ENCODE data around the gene DSTN. TPM values are rescaled to one million over a fixed set of nuclear protein-coding genes. Genes with fewer than 3 reads are reported as not detected.

DSTN gene
- total and polyA plus RNA-seq, 2 experiments from 2014 or later: 162 to 459 TPM

DNA sequence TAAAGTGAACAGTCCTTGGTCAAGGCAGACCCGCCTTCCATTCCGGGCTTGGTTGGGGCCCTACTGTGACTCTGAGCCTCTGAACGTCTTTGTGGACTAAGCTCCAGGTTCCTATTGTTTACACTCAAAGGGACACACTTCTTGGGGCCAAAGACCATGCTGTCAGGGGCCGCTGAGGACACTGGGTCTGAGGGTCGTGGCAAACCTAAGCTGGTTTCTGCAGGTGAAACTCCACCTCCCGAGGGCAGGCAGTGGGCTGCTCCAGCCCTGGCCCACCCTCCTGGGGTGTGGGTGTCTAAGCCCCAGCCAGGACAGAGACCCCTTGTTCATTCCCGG is 43.1 kb downstream of the DSTN start (continued):
- TF ChIP-seq, protein P1, sequence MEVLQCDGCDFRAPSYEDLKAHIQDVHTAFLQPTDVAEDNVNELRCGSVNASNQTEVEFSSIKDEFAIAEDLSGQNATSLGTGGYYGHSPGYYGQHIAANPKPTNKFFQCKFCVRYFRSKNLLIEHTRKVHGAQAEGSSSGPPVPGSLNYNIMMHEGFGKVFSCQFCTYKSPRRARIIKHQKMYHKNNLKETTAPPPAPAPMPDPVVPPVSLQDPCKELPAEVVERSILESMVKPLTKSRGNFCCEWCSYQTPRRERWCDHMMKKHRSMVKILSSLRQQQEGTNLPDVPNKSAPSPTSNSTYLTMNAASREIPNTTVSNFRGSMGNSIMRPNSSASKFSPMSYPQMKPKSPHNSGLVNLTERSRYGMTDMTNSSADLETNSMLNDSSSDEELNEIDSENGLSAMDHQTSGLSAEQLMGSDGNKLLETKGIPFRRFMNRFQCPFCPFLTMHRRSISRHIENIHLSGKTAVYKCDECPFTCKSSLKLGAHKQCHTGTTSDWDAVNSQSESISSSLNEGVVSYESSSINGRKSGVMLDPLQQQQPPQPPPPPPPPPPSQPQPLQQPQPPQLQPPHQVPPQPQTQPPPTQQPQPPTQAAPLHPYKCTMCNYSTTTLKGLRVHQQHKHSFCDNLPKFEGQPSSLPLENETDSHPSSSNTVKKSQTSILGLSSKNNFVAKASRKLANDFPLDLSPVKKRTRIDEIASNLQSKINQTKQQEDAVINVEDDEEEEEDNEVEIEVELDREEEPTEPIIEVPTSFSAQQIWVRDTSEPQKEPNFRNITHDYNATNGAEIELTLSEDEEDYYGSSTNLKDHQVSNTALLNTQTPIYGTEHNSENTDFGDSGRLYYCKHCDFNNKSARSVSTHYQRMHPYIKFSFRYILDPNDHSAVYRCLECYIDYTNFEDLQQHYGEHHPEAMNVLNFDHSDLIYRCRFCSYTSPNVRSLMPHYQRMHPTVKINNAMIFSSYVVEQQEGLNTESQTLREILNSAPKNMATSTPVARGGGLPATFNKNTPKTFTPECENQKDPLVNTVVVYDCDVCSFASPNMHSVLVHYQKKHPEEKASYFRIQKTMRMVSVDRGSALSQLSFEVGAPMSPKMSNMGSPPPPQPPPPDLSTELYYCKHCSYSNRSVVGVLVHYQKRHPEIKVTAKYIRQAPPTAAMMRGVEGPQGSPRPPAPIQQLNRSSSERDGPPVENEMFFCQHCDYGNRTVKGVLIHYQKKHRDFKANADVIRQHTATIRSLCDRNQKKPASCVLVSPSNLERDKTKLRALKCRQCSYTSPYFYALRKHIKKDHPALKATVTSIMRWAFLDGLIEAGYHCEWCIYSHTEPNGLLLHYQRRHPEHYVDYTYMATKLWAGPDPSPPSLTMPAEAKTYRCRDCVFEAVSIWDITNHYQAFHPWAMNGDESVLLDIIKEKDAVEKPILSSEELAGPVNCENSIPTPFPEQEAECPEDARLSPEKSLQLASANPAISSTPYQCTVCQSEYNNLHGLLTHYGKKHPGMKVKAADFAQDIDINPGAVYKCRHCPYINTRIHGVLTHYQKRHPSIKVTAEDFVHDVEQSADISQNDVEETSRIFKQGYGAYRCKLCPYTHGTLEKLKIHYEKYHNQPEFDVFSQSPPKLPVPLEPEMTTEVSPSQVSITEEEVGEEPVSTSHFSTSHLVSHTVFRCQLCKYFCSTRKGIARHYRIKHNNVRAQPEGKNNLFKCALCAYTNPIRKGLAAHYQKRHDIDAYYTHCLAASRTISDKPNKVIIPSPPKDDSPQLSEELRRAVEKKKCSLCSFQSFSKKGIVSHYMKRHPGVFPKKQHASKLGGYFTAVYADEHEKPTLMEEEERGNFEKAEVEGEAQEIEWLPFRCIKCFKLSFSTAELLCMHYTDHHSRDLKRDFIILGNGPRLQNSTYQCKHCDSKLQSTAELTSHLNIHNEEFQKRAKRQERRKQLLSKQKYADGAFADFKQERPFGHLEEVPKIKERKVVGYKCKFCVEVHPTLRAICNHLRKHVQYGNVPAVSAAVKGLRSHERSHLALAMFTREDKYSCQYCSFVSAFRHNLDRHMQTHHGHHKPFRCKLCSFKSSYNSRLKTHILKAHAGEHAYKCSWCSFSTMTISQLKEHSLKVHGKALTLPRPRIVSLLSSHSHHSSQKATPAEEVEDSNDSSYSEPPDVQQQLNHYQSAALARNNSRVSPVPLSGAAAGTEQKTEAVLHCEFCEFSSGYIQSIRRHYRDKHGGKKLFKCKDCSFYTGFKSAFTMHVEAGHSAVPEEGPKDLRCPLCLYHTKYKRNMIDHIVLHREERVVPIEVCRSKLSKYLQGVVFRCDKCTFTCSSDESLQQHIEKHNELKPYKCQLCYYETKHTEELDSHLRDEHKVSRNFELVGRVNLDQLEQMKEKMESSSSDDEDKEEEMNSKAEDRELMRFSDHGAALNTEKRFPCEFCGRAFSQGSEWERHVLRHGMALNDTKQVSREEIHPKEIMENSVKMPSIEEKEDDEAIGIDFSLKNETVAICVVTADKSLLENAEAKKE (CRISPR knock-in tag; IDR thresholded peaks at IDR 0.05): no peak

DNA sequence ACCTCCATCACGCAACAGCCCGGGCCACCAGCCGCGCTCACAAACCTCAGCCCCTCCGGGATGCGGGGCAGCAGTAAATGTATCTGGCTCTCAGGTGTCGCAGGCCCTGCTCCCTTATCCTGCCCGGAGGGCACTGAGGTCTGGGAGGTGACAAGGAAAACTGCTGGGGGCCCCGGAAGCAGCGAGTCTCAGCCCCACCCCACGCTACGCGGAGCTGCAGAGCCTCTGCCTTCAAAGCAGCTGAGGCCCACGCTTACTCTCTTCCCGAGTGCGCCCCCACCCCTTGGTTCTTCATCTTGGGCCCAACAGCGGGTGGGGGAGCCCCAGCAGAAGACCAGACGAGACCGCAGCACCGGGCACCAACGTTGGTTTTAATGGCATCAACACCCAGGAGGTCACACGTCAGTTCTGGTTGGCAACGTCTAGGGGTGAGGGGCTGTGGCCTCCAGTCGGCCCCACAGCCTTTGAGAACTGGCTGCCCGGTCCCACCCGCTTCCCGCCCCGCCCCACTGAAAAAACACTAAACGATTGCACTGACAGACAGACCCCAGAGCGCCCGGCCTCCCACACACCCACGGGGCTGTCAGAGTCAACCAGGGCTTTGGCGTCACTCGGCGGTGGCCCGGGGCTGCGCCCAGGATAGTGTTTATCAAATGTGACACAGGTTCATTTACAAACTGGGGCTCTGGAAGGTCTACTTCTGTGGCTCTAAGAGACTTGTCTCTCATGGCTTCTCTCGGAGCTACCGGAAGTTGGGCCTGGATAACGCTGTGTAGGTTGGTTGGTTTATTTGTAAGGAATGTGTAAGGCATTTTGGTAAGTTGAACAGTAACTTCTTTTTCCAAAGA is 43.7 kb downstream of the DSTN start:
- H3K36me3 Mint-ChIP-seq (ENCODE audit: low read depth): peaks cover 25% of the 10 kb centered on the region
- Histone ChIP-seq H3K4me1 (ENCODE audit: insufficient read depth) (peaks cover 3% of the 10 kb centered on the region; the same call in 1 of the 2 replicates), H3K4me3 (no peak overlapping the region), H2AFZ (no peak overlapping the region), H3K9me2 (ENCODE audit: insufficient read depth) (no peaks in the 10 kb centered on the region), H3K27ac (ENCODE audit: low read depth) (no peak overlapping the region), H3F3A (replicated peaks; ENCODE audit: low read depth) (0 out of 2 replicates have a peak, but pooled peaks cover 7% of the 10 kb centered on the region), H3K36me3 (ENCODE audit: insufficient read depth) (0 out of 2 replicates have a peak, but pooled peaks cover 6% of the 10 kb centered on the region), H4K20me1 (replicated peaks; ENCODE audit: insufficient read depth) (no peaks in the 10 kb centered on the region; the same call in 1 of the 2 replicates), H3K4me2 (no peak overlapping the region), H3K79me2 (replicated peaks; ENCODE audit: insufficient read depth) (no peaks in the 10 kb centered on the region), H3K27me3 (ENCODE audit: insufficient read depth) (no peaks in the 10 kb centered on the region)
- TF ChIP-seq, protein P2, sequence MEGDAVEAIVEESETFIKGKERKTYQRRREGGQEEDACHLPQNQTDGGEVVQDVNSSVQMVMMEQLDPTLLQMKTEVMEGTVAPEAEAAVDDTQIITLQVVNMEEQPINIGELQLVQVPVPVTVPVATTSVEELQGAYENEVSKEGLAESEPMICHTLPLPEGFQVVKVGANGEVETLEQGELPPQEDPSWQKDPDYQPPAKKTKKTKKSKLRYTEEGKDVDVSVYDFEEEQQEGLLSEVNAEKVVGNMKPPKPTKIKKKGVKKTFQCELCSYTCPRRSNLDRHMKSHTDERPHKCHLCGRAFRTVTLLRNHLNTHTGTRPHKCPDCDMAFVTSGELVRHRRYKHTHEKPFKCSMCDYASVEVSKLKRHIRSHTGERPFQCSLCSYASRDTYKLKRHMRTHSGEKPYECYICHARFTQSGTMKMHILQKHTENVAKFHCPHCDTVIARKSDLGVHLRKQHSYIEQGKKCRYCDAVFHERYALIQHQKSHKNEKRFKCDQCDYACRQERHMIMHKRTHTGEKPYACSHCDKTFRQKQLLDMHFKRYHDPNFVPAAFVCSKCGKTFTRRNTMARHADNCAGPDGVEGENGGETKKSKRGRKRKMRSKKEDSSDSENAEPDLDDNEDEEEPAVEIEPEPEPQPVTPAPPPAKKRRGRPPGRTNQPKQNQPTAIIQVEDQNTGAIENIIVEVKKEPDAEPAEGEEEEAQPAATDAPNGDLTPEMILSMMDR (conservative IDR thresholded peaks at IDR 0.05; ENCODE audit: low read depth in 2 of 2): no peak
- TF ChIP-seq STAT1 (IDR thresholded peaks at IDR 0.05; ENCODE audit: unreplicated experiment) (no peak), ZNF114 (CRISPR knock-in tag; IDR thresholded peaks at IDR 0.05) (no peak), NANOG (IDR thresholded peaks at IDR 0.05; ENCODE audit: borderline replicate concordance) (no peak), EZH2 (IDR thresholded peaks at IDR 0.05; ENCODE audit: low read depth, unreplicated experiment) (no peak), ZNF331 (CRISPR knock-in tag; IDR thresholded peaks at IDR 0.05; ENCODE audit: low read depth) (no peak), POLR2AphosphoS5 (IDR thresholded peaks at IDR 0.05; ENCODE audit: low read depth) (no peak), CREB1 (CRISPR knock-in tag; IDR thresholded peaks at IDR 0.05; ENCODE audit: low read depth) (no peak)
- TF ChIP-seq, protein P3, sequence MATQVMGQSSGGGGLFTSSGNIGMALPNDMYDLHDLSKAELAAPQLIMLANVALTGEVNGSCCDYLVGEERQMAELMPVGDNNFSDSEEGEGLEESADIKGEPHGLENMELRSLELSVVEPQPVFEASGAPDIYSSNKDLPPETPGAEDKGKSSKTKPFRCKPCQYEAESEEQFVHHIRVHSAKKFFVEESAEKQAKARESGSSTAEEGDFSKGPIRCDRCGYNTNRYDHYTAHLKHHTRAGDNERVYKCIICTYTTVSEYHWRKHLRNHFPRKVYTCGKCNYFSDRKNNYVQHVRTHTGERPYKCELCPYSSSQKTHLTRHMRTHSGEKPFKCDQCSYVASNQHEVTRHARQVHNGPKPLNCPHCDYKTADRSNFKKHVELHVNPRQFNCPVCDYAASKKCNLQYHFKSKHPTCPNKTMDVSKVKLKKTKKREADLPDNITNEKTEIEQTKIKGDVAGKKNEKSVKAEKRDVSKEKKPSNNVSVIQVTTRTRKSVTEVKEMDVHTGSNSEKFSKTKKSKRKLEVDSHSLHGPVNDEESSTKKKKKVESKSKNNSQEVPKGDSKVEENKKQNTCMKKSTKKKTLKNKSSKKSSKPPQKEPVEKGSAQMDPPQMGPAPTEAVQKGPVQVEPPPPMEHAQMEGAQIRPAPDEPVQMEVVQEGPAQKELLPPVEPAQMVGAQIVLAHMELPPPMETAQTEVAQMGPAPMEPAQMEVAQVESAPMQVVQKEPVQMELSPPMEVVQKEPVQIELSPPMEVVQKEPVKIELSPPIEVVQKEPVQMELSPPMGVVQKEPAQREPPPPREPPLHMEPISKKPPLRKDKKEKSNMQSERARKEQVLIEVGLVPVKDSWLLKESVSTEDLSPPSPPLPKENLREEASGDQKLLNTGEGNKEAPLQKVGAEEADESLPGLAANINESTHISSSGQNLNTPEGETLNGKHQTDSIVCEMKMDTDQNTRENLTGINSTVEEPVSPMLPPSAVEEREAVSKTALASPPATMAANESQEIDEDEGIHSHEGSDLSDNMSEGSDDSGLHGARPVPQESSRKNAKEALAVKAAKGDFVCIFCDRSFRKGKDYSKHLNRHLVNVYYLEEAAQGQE (IDR thresholded peaks at IDR 0.05; ENCODE audit: unreplicated experiment): no peak
- TF ChIP-seq, protein P4, sequence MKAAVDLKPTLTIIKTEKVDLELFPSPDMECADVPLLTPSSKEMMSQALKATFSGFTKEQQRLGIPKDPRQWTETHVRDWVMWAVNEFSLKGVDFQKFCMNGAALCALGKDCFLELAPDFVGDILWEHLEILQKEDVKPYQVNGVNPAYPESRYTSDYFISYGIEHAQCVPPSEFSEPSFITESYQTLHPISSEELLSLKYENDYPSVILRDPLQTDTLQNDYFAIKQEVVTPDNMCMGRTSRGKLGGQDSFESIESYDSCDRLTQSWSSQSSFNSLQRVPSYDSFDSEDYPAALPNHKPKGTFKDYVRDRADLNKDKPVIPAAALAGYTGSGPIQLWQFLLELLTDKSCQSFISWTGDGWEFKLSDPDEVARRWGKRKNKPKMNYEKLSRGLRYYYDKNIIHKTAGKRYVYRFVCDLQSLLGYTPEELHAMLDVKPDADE (IDR thresholded peaks at IDR 0.05): no peak
- DNase-seq (ENCODE audit: low spot score) (no peak), ATAC-seq (no peak)
- H3K27me3 Mint-ChIP-seq (ENCODE audit: insufficient read depth, low read depth, poor library complexity): peaks cover 16% of the 10 kb centered on the region
- H3K27ac Mint-ChIP-seq: no peak overlapping the region
- H3K4me3 Mint-ChIP-seq: no peak overlapping the region
- no peaks in the 10 kb centered on the region for H3K9me3 Mint-ChIP-seq
- H3K4me1 Mint-ChIP-seq: peaks cover 4% of the 10 kb centered on the region

Measured in GM23338 (cell line).